Measurements from ENCODE around the gene TRIM17.
A peak's percentile ranks its signal among the peaks of the same experiment; 100 is the strongest.
"Not testable (repeated sequence)": the region's sequence is repeated elsewhere in the genome, so short reads cannot be mapped to it uniquely, and the experiment has no call there.

The TRIM17 gene

GRCh38 chr1:228438266-228438665, 21.6 kb upstream of the TRIM17 start:
- no peak overlapping the region for H3K9ac ChIP-seq
- H3K9me3 ChIP-seq (replicated peaks in 1 of 11), result no peaks in the 10 kb centered on the region
- H3K27ac ChIP-seq, result no peak overlapping the region
- H4K20me1 ChIP-seq, result no peaks in the 10 kb centered on the region
- no peaks in the 10 kb centered on the region for H3K36me3 ChIP-seq
- TF ChIP-seq Cebpa-rat (IDR thresholded peaks at IDR 0.05), result no peak
- H3K4me2 ChIP-seq, result no peak overlapping the region
- no peak overlapping the region for H3K4me3 ChIP-seq
- no peaks in the 10 kb centered on the region for H3K4me1 ChIP-seq
- no peaks in the 10 kb centered on the region for H3K27me3 ChIP-seq

GRCh38 chr1:228437424-228437962, 20.8 kb upstream of the TRIM17 start:
- Histone ChIP-seq H3K9ac (no peak overlapping the region), H3K9me3 (replicated peaks in 1 of 11) (no peaks in the 10 kb centered on the region), H3K27me3 (no peaks in the 10 kb centered on the region), H3K4me2 (no peak overlapping the region), H3K4me1 (no peaks in the 10 kb centered on the region), H4K20me1 (no peaks in the 10 kb centered on the region), H3K27ac (no peak overlapping the region), H3K4me3 (no peak overlapping the region), H3K36me3 (no peaks in the 10 kb centered on the region)
- TF ChIP-seq Cebpa-rat (IDR thresholded peaks at IDR 0.05), result no peak

GRCh38 chr1:228434689-228435088, 18.0 kb upstream of the TRIM17 start:
- no peaks in the 10 kb centered on the region for H3K27me3 ChIP-seq

GRCh38 chr1:228433337-228434053, 16.8 kb upstream of the TRIM17 start:
- H3K27ac ChIP-seq; H3K9ac ChIP-seq; H3K36me3 ChIP-seq; H3K9me3 ChIP-seq (replicated peaks in 1 of 11); H3K4me3 ChIP-seq; H4K20me1 ChIP-seq; H3K27me3 ChIP-seq; H3K4me1 ChIP-seq; H3K4me2 ChIP-seq: not testable (repeated sequence)

More at GRCh38 chr1:228434689-228435088, 18.0 kb upstream of the TRIM17 start:
- 0 out of 22 replicates have a peak, but pooled peaks of 1 of the 11 experiments have one; percentile 3 for TF ChIP-seq Cebpa-rat (IDR thresholded peaks at IDR 0.05)
- H3K4me3 ChIP-seq, result no peak overlapping the region
- H3K9ac ChIP-seq, result no peak overlapping the region
- H4K20me1 ChIP-seq, result no peaks in the 10 kb centered on the region
- no peaks in the 10 kb centered on the region for H3K36me3 ChIP-seq
- H3K27ac ChIP-seq, result no peak overlapping the region
- no peak overlapping the region for H3K4me2 ChIP-seq
- H3K4me1 ChIP-seq, result no peaks in the 10 kb centered on the region
- H3K9me3 ChIP-seq (replicated peaks in 1 of 11), result no peaks in the 10 kb centered on the region

- H3K27me3 ChIP-seq, result no peaks in the 10 kb centered on the region
- H3K4me2 ChIP-seq, result no peak overlapping the region
- no peak overlapping the region for H3K27ac ChIP-seq
- no peak overlapping the region for H3K9ac ChIP-seq
- no peak for TF ChIP-seq Cebpa-rat (IDR thresholded peaks at IDR 0.05)
- H3K4me3 ChIP-seq, result no peak overlapping the region
- peaks cover 1 to 5% (median 3%) of the 10 kb centered on the region in 11 experiments; a peak in 18 of 22 replicates for H3K9me3 ChIP-seq (replicated peaks in 1 of 11)
- H3K4me1 ChIP-seq, result no peaks in the 10 kb centered on the region
- H3K36me3 ChIP-seq, result peaks cover 0 to 2% (median 0%) of the 10 kb centered on the region in 11 experiments; a peak in 1 of 22 replicates
- H4K20me1 ChIP-seq, result no peaks in the 10 kb centered on the region
Measured at GRCh38 chr1:228430243-228430642, 13.6 kb upstream of the TRIM17 start.

- H3K4me2 ChIP-seq, result no peak overlapping the region
- H3K9ac ChIP-seq, result no peak overlapping the region
- no peaks in the 10 kb centered on the region for H4K20me1 ChIP-seq
- no peak overlapping the region for H3K4me3 ChIP-seq
- peaks cover 0 to 7% (median 0%) of the 10 kb centered on the region in 11 experiments; a peak in 6 of 22 replicates for H3K36me3 ChIP-seq
- H3K4me1 ChIP-seq, result no peaks in the 10 kb centered on the region
- H3K9me3 ChIP-seq (replicated peaks in 1 of 11), result peaks cover 7 to 10% (median 8%) of the 10 kb centered on the region in 11 experiments; a peak in 20 of 22 replicates
- no peaks in the 10 kb centered on the region for H3K27me3 ChIP-seq
- no peak overlapping the region for H3K27ac ChIP-seq
- TF ChIP-seq Cebpa-rat (IDR thresholded peaks at IDR 0.05), result peak in 1 of 11 experiments; percentile 17; a peak in 1 of 22 replicates
Measured at GRCh38 chr1:228429698-228430097, 13.0 kb upstream of the TRIM17 start.

GRCh38 chr1:228429007-228429406, 12.3 kb upstream of the TRIM17 start:
- no peak overlapping the region for H3K27ac ChIP-seq
- peaks cover 0 to 10% (median 0%) of the 10 kb centered on the region in 11 experiments; a peak in 6 of 22 replicates for H3K36me3 ChIP-seq
- no peaks in the 10 kb centered on the region for H4K20me1 ChIP-seq
- peaks cover 7 to 16% (median 11%) of the 10 kb centered on the region in 11 experiments; a peak in 20 of 22 replicates for H3K9me3 ChIP-seq (replicated peaks in 1 of 11)
- H3K9ac ChIP-seq, result no peak overlapping the region
- H3K4me2 ChIP-seq, result no peak overlapping the region
- no peak overlapping the region for H3K4me3 ChIP-seq
- H3K27me3 ChIP-seq, result no peaks in the 10 kb centered on the region
- H3K4me1 ChIP-seq, result no peaks in the 10 kb centered on the region
- no peak for TF ChIP-seq Cebpa-rat (IDR thresholded peaks at IDR 0.05)

GRCh38 chr1:228428412-228428811, 11.8 kb upstream of the TRIM17 start:
- no peak for TF ChIP-seq Cebpa-rat (IDR thresholded peaks at IDR 0.05)
- no peak overlapping the region for H3K4me3 ChIP-seq
- no peak overlapping the region for H3K27ac ChIP-seq
- H3K9ac ChIP-seq, result no peak overlapping the region
- H3K4me2 ChIP-seq, result no peak overlapping the region
- no peaks in the 10 kb centered on the region for H3K4me1 ChIP-seq
- H3K36me3 ChIP-seq, result peaks cover 0 to 10% (median 0%) of the 10 kb centered on the region in 11 experiments; a peak in 6 of 22 replicates
- no peaks in the 10 kb centered on the region for H3K27me3 ChIP-seq
- H3K9me3 ChIP-seq (replicated peaks in 1 of 11), result peaks cover 7 to 16% (median 11%) of the 10 kb centered on the region in 11 experiments; a peak in 20 of 22 replicates
- no peaks in the 10 kb centered on the region for H4K20me1 ChIP-seq

GRCh38 chr1:228426518-228427175, 10.0 kb upstream of the TRIM17 start:
- Histone ChIP-seq H3K9ac (no peak overlapping the region), H4K20me1 (no peaks in the 10 kb centered on the region), H3K36me3 (peaks cover 0 to 10% (median 0%) of the 10 kb centered on the region in 11 experiments; a peak in 6 of 22 replicates), H3K4me1 (no peaks in the 10 kb centered on the region), H3K27me3 (no peaks in the 10 kb centered on the region), H3K9me3 (replicated peaks in 1 of 11) (peaks cover 7 to 16% (median 11%) of the 10 kb centered on the region in 11 experiments; a peak in 20 of 22 replicates), H3K27ac (no peak overlapping the region), H3K4me3 (no peak overlapping the region), H3K4me2 (no peak overlapping the region)
- TF ChIP-seq Cebpa-rat (IDR thresholded peaks at IDR 0.05), result no peak

All from BLaER1 treated with 17β-estradiol and CSF1 and Interleukin-3, amounts not matched to agents 10 nM and 100 nM (cell line).